ENCODE results near the gene VWA1.
"Not testable (repeated sequence)": the region's sequence is repeated elsewhere in the genome, so short reads cannot be mapped to it uniquely, and the experiment has no call there.

The VWA1 gene

DNA sequence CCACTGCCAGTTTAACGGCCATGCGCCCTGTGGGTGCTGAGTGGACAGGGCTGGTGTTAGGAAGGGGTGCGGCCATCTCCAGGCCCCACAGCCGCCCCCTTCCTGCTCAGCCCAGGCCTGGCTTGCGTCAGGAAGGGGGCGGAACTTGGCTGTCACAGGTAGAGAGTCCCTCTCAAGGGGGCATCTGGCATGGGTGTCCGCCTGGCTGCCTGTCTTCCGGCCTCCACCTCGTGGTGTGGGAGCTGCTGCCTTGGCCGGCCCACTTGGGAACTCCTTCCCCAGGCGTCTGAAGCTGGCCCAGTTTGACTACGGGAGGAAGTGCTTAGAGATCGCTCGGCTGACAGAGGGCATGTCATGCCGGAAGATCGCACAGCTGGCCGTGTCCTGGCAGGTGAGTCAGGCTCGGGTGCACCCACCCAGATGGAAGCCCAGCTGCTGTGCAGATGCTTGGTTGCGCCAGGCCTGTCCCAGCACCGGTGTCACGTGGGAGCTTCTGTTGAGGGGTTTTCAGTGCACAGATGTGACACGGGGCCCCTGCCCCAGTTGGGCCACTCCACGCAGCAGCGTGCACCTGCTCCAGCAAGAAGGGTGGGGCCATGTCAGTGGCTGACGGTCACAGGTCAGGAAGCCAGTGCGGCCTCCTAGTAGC lies 27.0 kb downstream of the VWA1 start:
- no peaks in the 10 kb centered on the region for H3K9me3 ChIP-seq
- no peaks in the 10 kb centered on the region for H3K4me1 ChIP-seq (ENCODE audit: control insufficient read depth in 1 of 2, insufficient read depth in 1 of 2, low read depth in 1 of 2, low read length in 1 of 2)
- peaks cover 22% of the 10 kb centered on the region for H3K27me3 ChIP-seq
- no peak overlapping the region for H3K27ac ChIP-seq
- no peaks in the 10 kb centered on the region for H3K36me3 ChIP-seq
- TF ChIP-seq, protein P1, sequence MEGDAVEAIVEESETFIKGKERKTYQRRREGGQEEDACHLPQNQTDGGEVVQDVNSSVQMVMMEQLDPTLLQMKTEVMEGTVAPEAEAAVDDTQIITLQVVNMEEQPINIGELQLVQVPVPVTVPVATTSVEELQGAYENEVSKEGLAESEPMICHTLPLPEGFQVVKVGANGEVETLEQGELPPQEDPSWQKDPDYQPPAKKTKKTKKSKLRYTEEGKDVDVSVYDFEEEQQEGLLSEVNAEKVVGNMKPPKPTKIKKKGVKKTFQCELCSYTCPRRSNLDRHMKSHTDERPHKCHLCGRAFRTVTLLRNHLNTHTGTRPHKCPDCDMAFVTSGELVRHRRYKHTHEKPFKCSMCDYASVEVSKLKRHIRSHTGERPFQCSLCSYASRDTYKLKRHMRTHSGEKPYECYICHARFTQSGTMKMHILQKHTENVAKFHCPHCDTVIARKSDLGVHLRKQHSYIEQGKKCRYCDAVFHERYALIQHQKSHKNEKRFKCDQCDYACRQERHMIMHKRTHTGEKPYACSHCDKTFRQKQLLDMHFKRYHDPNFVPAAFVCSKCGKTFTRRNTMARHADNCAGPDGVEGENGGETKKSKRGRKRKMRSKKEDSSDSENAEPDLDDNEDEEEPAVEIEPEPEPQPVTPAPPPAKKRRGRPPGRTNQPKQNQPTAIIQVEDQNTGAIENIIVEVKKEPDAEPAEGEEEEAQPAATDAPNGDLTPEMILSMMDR (IDR thresholded peaks at IDR 0.05), result no peak
- no peak overlapping the region for H3K4me3 ChIP-seq (ENCODE audit: low read depth in 1 of 2, low read length in 1 of 2)

DNA sequence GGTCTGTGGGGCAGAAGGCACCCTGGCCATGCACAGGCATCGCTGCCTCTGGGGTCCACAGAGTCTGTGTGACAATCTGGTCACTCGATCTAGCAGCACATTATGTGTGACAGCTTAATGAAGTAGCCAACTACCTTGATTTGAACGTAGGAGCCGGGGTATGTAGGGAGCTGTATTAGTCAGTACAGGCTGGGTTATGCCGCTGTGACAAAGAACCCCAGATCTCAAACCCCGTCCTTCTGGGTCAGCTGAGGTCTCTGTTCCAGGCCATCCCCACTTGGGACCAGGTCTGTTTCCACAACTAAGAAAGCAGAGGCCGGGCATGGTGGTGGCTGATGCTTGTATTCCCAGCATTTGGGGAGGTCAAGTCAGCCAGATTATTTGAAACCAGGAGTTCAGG lies 27.8 kb downstream of the VWA1 start:
- Histone ChIP-seq H3K27ac (no peak overlapping the region), H3K4me3 (ENCODE audit: low read depth in 1 of 2, low read length in 1 of 2) (no peak overlapping the region), H3K9me3 (no peaks in the 10 kb centered on the region), H3K4me1 (ENCODE audit: control insufficient read depth in 1 of 2, insufficient read depth in 1 of 2, low read depth in 1 of 2, low read length in 1 of 2) (no peaks in the 10 kb centered on the region), H3K27me3 (peaks cover 22% of the 10 kb centered on the region), H3K36me3 (no peaks in the 10 kb centered on the region)
- TF ChIP-seq, protein P1 (IDR thresholded peaks at IDR 0.05), result no peak

DNA sequence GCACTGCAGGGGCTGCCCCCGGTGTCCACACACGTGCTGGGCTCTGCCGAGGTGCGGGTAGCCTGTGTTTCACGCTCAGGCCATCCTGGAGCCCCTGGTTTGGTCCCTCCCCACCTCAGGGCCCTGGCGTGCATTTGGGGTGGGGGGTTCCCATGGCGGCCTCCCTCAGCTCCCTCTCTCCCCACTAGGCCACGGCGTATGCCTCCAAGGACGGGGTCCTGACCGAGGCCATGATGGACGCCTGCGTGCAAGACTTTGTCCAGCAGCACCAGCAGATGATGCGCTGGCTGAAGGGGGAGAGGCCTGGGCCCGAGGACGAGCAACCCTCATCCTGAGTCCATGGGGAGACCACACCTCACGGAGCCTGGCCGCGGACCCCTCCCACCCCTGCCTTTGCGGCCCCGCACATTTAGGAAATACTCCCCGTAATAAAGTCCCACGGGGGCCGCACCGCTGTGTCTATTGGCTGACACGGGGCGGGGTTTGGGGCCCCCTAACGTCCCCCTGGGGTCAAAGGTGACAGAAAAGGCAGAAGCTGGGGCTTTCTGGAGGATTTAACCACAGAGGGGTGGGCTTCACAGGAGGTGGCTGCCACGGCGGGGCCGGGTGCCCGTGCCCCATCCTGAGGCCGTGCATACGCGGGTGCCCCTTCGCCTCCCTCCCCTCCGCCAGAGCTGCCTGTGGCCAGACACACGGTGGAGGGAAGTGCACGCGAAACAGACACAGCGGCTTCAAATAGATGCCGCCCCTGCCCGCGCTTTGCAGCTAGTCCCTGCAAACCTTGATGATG lies 32.9 kb downstream of the VWA1 start:
- not testable (repeated sequence) for H3K27me3 ChIP-seq; H3K27ac ChIP-seq; H3K36me3 ChIP-seq; H3K4me3 ChIP-seq (ENCODE audit: low read depth in 1 of 2, low read length in 1 of 2); H3K9me3 ChIP-seq
- peaks cover 12% of the 10 kb centered on the region in 2 experiments for H3K4me1 ChIP-seq (ENCODE audit: control insufficient read depth in 1 of 2, insufficient read depth in 1 of 2, low read depth in 1 of 2, low read length in 1 of 2)

DNA sequence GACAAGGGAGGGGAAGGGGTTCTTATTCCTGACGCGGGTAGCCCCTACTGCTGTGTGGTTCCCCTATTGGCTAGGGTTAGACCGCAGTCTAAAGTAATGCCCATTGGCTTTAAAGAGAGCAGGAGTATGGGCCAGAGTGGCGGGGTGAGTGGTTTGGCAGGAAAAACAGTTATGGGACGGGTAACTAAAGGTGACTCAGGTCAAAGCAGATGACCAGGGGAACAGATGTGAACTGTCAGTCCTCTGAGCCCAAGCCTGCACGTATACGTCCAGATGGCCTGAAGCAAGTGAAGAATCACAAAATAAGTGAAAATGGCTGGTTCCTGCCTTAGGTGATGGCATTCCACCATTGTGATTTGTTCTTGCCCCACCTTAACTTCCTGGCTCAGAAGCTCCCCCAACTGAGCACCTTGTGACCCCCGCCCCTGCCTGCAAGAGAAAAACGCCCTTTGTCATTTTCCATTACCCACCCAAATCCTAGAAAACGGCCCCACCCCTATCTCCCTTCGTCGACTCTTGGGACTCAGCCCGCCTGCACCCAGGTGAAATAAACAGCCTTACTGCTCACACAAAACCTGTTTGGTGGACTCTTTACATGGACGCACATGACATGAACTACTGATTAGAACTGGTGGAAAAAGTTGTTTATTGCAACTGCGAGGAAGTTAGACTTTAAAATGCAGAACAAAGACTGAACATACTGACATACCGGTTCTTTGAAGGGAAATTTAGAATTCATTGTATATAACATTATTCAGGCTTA lies 35.3 kb downstream of the VWA1 start:
- Histone ChIP-seq H3K27me3 (no peaks in the 10 kb centered on the region), H3K4me3 (ENCODE audit: low read depth in 1 of 2, low read length in 1 of 2) (peak overlapping the region; percentile 76), H3K4me1 (ENCODE audit: control insufficient read depth in 1 of 2, insufficient read depth in 1 of 2, low read depth in 1 of 2, low read length in 1 of 2) (peaks cover 12% of the 10 kb centered on the region in 2 experiments), H3K27ac (peak overlapping the region; percentile 65), H3K36me3 (no peaks in the 10 kb centered on the region), H3K9me3 (no peaks in the 10 kb centered on the region)
- TF ChIP-seq, protein P1 (IDR thresholded peaks at IDR 0.05), result no peak

DNA sequence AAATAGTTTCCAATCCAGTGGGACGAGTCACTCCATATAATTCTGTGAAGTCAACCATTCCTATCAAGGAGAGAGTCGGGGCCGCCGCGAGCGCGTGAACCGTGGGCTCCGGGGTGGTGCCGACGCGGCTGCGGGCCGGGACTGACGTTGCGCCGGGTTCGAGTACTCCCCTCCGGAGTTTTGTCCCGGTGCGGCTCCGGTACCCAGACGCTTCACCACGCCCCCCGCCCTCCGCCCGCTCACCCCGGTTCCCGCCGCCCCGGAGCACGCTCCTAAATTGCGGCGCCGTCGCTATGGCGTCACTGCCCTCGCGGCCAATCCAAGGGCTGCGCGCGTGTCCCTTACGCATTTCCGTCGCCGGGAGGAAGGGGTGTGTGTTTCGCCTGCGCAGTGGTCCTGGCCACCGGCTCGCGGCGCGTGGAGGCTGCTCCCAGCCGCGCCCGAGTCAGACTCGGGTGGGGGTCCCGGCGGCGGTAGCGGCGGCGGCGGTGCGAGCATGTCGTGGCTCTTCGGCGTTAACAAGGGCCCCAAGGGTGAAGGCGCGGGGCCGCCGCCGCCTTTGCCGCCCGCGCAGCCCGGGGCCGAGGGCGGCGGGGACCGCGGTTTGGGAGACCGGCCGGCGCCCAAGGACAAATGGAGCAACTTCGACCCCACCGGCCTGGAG lies 36.0 kb downstream of the VWA1 start, which contains the start of gene ATAD3B:
TSS of gene ATAD3B (plus strand) at position 377 of the 664 bp plus-strand sequence. CDS start at position 497, 120 bp downstream.
- H3K4me3 ChIP-seq (ENCODE audit: low read depth in 1 of 2, low read length in 1 of 2), result peak within 1 kb of the TSS; percentile 76
- H3K27me3 ChIP-seq, result no peaks in the 10 kb centered on the region
- peak within 1 kb of the TSS; percentile 65 for H3K27ac ChIP-seq
- H3K4me1 ChIP-seq (ENCODE audit: control insufficient read depth in 1 of 2, insufficient read depth in 1 of 2, low read depth in 1 of 2, low read length in 1 of 2), result peaks cover 12% of the 10 kb centered on the region in 2 experiments
- no peaks in the 10 kb centered on the region for H3K9me3 ChIP-seq
- TF ChIP-seq, protein P1 (IDR thresholded peaks at IDR 0.05), result peak; percentile 12
- H3K36me3 ChIP-seq, result no peaks in the 10 kb centered on the region

DNA sequence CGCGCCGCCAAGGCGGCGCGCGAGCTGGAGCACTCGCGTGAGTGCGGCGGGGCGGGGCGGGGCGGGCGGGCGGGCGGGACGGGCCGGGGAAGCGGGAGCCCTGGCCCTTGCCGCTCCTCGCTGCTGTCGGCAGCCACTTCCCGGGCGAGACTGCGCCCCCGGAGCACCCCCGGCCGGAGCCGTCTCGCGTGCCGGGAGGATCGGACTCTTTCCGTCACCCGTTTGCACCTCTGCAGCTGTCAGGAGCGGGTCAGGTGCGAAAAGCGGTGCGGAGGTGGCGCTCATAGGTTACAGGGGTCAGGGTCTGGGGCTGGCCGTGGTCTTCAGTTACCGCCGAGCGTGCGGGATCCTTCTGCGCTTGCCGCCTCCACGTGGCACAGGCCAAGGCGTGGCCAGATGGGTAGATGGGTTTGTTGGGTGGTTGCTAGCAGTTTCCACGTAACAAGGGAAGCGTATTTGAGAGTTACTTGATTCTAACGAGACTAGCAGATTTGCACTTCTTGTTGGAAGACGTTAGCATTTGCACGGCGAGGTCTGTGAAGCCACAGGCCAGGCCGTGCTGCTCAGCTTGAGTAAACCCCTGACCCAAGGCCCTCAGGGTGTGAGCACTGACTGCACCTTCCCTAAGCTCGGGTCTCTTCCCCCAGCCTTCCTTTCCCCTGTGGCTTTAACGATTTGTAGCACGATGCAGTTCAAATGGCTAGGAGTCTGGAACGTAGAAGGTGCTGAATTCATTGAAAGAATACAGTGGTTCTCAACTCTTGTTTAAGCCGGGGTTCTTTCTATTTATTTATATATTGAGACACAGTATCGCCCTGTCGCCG lies 36.8 kb downstream of the VWA1 start:
- not testable (repeated sequence) for H3K27me3 ChIP-seq, H3K36me3 ChIP-seq, H3K9me3 ChIP-seq, H3K27ac ChIP-seq
- H3K4me1 ChIP-seq (ENCODE audit: control insufficient read depth in 1 of 2, insufficient read depth in 1 of 2, low read depth in 1 of 2, low read length in 1 of 2), result peaks cover 12% of the 10 kb centered on the region in 2 experiments
- peak overlapping the region; percentile 76 for H3K4me3 ChIP-seq (ENCODE audit: low read depth in 1 of 2, low read length in 1 of 2)

DNA sequence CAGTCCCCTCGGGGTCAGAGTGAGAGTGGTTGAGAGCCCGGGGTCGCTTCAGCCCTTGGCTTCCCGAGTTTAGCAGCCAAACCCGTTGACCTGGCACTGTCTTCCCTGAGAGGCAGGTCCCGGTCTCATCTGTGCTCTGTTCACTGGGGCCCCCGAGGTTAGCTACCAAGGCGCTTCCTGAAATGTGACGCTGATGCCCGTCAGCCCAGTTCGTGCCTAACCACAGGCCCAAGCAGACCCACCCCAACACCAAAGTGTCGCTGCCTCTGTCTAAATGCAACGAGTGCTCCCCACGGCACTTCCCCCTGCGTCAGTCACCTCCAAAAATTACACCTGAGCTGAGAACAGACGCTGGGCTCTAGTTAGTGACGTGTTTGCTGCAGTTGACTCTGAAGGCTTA lies 40.5 kb downstream of the VWA1 start:
- H3K9me3 ChIP-seq; H3K27me3 ChIP-seq; H3K4me1 ChIP-seq (ENCODE audit: control insufficient read depth in 1 of 2, insufficient read depth in 1 of 2, low read depth in 1 of 2, low read length in 1 of 2); H3K4me3 ChIP-seq (ENCODE audit: low read depth in 1 of 2, low read length in 1 of 2); H3K27ac ChIP-seq: not testable (repeated sequence)
- peaks cover 17% of the 10 kb centered on the region for H3K36me3 ChIP-seq
